Measurements from ENCODE around the gene STK38L.
A peak's percentile ranks its signal among the peaks of the same experiment; 100 is the strongest.

STK38L gene

GRCh38 chr12:27243804-27244688 is at the start of gene STK38L:
Gene STK38L, plus strand, starts transcription at chr12:27244286. Its CDS starts 53,435 bp downstream, at chr12:27297721.
- peak within 1 kb of the TSS; percentile 68 for H3K27ac ChIP-seq (ENCODE audit: low read depth, low read length)
- H3K79me2 ChIP-seq (ENCODE audit: control insufficient read depth, insufficient read depth, low read length, unreplicated experiment), result peaks cover 44% of the 10 kb centered on the region
- peak within 1 kb of the TSS; percentile 87 for H3K4me3 ChIP-seq (ENCODE audit: low read depth, low read length)
- H3K4me1 ChIP-seq (ENCODE audit: control insufficient read depth, insufficient read depth, low read length, unreplicated experiment), result peaks cover 14% of the 10 kb centered on the region
- peak within 1 kb of the TSS; percentile 99 for H2AFZ ChIP-seq (ENCODE audit: low read length, unreplicated experiment)
- no peaks in the 10 kb centered on the region for H3K27me3 ChIP-seq (ENCODE audit: insufficient read depth, low read length)
- H3K36me3 ChIP-seq (ENCODE audit: insufficient read depth, low read length), result 0 out of 2 replicates have a peak, but pooled peaks cover 3% of the 10 kb centered on the region

DNA sequence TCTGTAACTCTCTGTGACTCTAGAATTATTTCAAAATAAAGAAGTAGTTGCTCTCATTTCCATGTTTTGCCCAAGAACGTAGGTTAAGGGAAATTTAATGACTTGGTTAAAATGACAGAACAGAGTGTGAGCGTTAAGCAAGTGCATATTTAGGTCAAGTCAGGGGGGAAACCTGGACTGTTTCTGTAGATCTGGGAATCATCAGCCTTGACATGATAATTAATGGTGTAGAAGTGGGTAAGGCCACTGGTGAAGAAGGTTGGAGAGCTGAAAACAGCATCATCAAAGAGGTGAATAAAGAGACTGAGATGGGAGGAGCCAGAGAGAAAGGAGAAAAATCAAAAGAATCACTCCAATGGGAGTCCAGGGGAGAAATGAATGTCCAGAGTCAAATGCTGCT is 49.4 kb upstream of the STK38L start:
- Histone ChIP-seq H3K4me1 (ENCODE audit: control insufficient read depth, insufficient read depth, low read length, unreplicated experiment) (peaks cover 39% of the 10 kb centered on the region), H3K27ac (ENCODE audit: low read depth, low read length) (no peak overlapping the region), H2AFZ (ENCODE audit: low read length, unreplicated experiment) (no peak overlapping the region), H3K27me3 (ENCODE audit: insufficient read depth, low read length) (no peaks in the 10 kb centered on the region), H3K36me3 (ENCODE audit: insufficient read depth, low read length) (no peaks in the 10 kb centered on the region), H3K4me3 (ENCODE audit: low read depth, low read length) (no peak overlapping the region), H3K79me2 (ENCODE audit: control insufficient read depth, insufficient read depth, low read length, unreplicated experiment) (no peaks in the 10 kb centered on the region)

DNA sequence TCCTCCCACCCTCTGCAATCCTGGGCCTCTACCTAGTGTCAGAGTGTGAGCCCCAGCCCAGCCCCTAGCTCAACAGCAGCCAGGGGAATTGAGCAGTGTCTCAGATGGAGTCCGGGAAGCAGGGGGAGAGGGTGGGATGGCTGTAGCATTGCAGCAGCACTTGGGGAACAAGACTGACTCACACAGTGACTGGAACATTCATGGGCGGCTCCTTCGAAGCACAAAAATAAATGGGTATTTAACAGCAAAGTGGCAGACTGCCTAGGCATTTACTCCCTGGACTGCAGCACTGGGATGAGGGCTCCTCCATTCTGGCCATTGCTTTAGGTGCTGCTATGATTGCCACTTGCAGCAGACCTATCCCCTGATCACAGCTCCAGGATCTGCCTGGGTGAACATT is 46.0 kb upstream of the STK38L start:
- Histone ChIP-seq H3K4me3 (ENCODE audit: low read depth, low read length) (no peak overlapping the region), H2AFZ (ENCODE audit: low read length, unreplicated experiment) (peak overlapping the region; percentile 64), H3K36me3 (ENCODE audit: insufficient read depth, low read length) (no peaks in the 10 kb centered on the region), H3K79me2 (ENCODE audit: control insufficient read depth, insufficient read depth, low read length, unreplicated experiment) (no peaks in the 10 kb centered on the region), H3K4me1 (ENCODE audit: control insufficient read depth, insufficient read depth, low read length, unreplicated experiment) (peaks cover 22% of the 10 kb centered on the region), H3K27ac (ENCODE audit: low read depth, low read length) (0 out of 2 replicates have a peak overlapping the region, but pooled peaks have one; percentile 3), H3K27me3 (ENCODE audit: insufficient read depth, low read length) (no peaks in the 10 kb centered on the region)

- H3K4me3 ChIP-seq (ENCODE audit: low read depth, low read length), result no peak overlapping the region
- H3K4me1 ChIP-seq (ENCODE audit: control insufficient read depth, insufficient read depth, low read length, unreplicated experiment), result peaks cover 9% of the 10 kb centered on the region
- no peaks in the 10 kb centered on the region for H3K36me3 ChIP-seq (ENCODE audit: insufficient read depth, low read length)
- H3K27ac ChIP-seq (ENCODE audit: low read depth, low read length), result no peak overlapping the region
- no peak overlapping the region for H2AFZ ChIP-seq (ENCODE audit: low read length, unreplicated experiment)
- H3K27me3 ChIP-seq (ENCODE audit: insufficient read depth, low read length), result no peaks in the 10 kb centered on the region
- no peaks in the 10 kb centered on the region for H3K79me2 ChIP-seq (ENCODE audit: control insufficient read depth, insufficient read depth, low read length, unreplicated experiment)
These were observed 44.3 kb upstream of the STK38L start for GRCh38 chr12:27199638-27200300.

DNA sequence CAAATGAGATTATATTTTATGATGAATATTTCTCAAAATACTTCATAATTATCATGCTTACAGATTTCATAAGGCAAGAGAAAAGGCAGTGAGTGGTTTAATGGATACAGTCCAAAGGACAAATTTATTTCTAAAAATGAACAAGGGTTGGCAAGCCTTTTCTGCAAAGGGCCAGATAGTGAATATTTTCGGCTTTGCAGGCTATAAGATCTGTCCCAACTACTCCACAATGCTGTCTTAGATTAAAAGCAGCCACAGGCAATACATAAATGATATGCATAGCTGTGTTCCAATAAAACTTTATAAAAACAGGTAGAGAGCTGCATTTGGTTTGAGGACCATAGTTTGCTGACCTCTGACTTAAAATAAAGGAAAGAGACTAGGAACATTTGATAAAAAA is 42.9 kb upstream of the STK38L start:
- Histone ChIP-seq H3K27me3 (ENCODE audit: insufficient read depth, low read length) (no peaks in the 10 kb centered on the region), H2AFZ (ENCODE audit: low read length, unreplicated experiment) (no peak overlapping the region), H3K4me3 (ENCODE audit: low read depth, low read length) (no peak overlapping the region), H3K79me2 (ENCODE audit: control insufficient read depth, insufficient read depth, low read length, unreplicated experiment) (no peaks in the 10 kb centered on the region), H3K36me3 (ENCODE audit: insufficient read depth, low read length) (no peaks in the 10 kb centered on the region), H3K4me1 (ENCODE audit: control insufficient read depth, insufficient read depth, low read length, unreplicated experiment) (peaks cover 9% of the 10 kb centered on the region), H3K27ac (ENCODE audit: low read depth, low read length) (no peak overlapping the region)

DNA sequence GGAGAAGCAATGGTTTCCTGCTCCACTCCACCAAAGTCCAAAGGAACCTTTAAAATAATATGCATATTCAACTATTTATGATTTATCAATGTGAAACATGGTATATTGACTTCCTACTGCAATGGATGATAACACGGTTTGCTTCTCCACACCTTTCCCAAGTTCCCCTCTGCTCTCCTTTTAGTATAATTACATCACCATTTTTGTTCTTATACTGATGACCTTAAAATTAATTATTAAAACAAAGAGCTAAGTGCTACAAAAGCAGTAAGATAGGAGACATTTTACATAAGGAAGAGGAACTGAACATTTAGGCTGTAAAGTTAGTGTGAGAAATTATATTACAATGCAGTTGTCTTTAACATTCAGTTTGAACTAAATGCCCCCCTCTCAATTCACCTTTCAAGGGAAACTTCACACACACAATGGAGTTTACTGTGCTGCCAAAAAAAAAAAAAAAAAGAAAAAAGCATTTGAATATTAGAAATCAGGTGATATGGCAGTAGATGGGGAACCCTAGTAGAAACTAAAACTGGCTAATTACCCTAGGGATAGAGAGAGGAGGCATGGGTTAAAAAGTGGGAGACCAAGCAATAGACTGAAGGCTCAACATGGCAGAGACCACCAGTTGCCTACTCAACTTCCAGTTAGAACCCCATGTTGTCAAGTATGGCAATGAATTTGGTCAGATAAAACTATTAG is 37.1 kb upstream of the STK38L start:
- H3K27me3 ChIP-seq (ENCODE audit: insufficient read depth, low read length), result no peaks in the 10 kb centered on the region
- no peaks in the 10 kb centered on the region for H3K36me3 ChIP-seq (ENCODE audit: insufficient read depth, low read length)
- H3K4me1 ChIP-seq (ENCODE audit: control insufficient read depth, insufficient read depth, low read length, unreplicated experiment), result no peaks in the 10 kb centered on the region
- no peaks in the 10 kb centered on the region for H3K79me2 ChIP-seq (ENCODE audit: control insufficient read depth, insufficient read depth, low read length, unreplicated experiment)
- no peak overlapping the region for H3K4me3 ChIP-seq (ENCODE audit: low read depth, low read length)
- no peak overlapping the region for H3K27ac ChIP-seq (ENCODE audit: low read depth, low read length)
- H2AFZ ChIP-seq (ENCODE audit: low read length, unreplicated experiment), result no peak overlapping the region

DNA sequence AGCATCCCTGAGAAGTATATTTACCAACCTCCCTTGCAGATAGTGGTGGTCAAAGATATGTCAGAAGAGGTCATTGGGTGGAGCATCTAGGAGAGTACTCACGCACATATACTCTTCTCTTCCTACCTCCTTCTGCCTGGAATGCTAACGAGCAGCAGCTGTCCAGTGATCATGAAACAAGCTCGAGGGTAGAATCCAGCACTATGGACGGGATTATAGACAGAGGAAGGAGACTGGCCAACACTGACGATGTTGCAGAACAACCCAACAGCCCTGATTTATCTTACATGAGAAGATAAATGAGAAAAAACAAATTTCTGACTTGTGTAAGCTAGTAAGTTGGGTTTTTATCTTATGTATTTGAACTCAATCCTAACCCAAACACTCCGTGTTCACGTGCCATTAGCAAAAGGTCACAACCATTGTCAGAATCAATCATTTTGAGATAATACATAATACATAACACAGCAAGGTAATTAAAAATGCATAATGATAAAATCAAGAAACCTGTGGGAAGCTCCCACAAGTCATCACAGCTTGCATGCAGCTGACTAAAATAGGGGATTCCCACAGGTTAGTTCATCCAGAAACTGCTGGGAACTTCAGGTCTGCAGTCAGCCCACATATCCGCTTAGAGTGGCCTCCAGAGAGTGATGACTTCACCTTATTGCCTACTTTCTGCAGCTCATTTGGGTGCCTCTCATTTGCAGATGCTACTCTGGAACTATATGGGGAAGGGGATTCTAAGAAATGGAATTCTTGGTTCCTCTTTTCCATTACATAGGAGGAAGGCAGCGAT is 36.3 kb upstream of the STK38L start:
- H2AFZ ChIP-seq (ENCODE audit: low read length, unreplicated experiment), result no peak overlapping the region
- H3K79me2 ChIP-seq (ENCODE audit: control insufficient read depth, insufficient read depth, low read length, unreplicated experiment), result no peaks in the 10 kb centered on the region
- no peaks in the 10 kb centered on the region for H3K4me1 ChIP-seq (ENCODE audit: control insufficient read depth, insufficient read depth, low read length, unreplicated experiment)
- no peak overlapping the region for H3K27ac ChIP-seq (ENCODE audit: low read depth, low read length)
- H3K36me3 ChIP-seq (ENCODE audit: insufficient read depth, low read length), result no peaks in the 10 kb centered on the region
- no peak overlapping the region for H3K4me3 ChIP-seq (ENCODE audit: low read depth, low read length)
- no peaks in the 10 kb centered on the region for H3K27me3 ChIP-seq (ENCODE audit: insufficient read depth, low read length)

GRCh38 chr12:27208414-27208750 is 35.7 kb upstream of the STK38L start:
- no peaks in the 10 kb centered on the region for H3K36me3 ChIP-seq (ENCODE audit: insufficient read depth, low read length)
- H3K4me3 ChIP-seq (ENCODE audit: low read depth, low read length), result no peak overlapping the region
- no peaks in the 10 kb centered on the region for H3K79me2 ChIP-seq (ENCODE audit: control insufficient read depth, insufficient read depth, low read length, unreplicated experiment)
- no peaks in the 10 kb centered on the region for H3K4me1 ChIP-seq (ENCODE audit: control insufficient read depth, insufficient read depth, low read length, unreplicated experiment)
- no peak overlapping the region for H3K27ac ChIP-seq (ENCODE audit: low read depth, low read length)
- no peak overlapping the region for H2AFZ ChIP-seq (ENCODE audit: low read length, unreplicated experiment)
- H3K27me3 ChIP-seq (ENCODE audit: insufficient read depth, low read length), result no peaks in the 10 kb centered on the region

DNA sequence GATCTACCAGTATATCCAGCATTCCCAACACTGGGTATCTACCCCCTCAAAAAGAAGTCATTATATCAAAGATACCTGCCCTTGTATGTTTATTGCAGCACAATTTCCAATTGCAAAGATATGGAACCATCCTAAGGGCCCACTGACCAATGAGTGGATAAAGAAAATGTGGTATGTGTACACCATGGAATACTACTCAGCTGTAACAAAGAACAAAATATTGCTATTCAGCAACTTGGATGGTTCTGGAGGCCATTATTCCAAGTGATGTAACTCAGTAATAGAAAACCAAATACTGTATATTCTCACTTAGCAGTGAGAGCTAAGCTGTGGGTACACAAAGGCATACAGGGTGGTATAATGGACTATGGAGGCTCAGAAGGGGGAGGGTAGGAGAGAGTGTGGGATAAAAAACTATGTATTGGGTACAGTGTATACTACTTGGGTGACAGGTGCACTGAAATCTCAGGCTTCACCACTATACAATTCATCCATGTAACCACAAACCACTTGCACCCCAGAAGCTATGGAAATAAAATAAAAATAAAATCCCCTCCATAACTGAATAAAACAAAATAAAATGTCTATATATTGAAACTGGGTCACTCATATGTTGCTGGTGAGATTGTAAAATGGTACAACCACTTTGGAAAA is 34.7 kb upstream of the STK38L start:
- H2AFZ ChIP-seq (ENCODE audit: low read length, unreplicated experiment), result no peak overlapping the region
- no peak overlapping the region for H3K27ac ChIP-seq (ENCODE audit: low read depth, low read length)
- H3K27me3 ChIP-seq (ENCODE audit: insufficient read depth, low read length), result no peaks in the 10 kb centered on the region
- H3K4me1 ChIP-seq (ENCODE audit: control insufficient read depth, insufficient read depth, low read length, unreplicated experiment), result no peaks in the 10 kb centered on the region
- H3K36me3 ChIP-seq (ENCODE audit: insufficient read depth, low read length), result no peaks in the 10 kb centered on the region
- no peak overlapping the region for H3K4me3 ChIP-seq (ENCODE audit: low read depth, low read length)
- H3K79me2 ChIP-seq (ENCODE audit: control insufficient read depth, insufficient read depth, low read length, unreplicated experiment), result no peaks in the 10 kb centered on the region

DNA sequence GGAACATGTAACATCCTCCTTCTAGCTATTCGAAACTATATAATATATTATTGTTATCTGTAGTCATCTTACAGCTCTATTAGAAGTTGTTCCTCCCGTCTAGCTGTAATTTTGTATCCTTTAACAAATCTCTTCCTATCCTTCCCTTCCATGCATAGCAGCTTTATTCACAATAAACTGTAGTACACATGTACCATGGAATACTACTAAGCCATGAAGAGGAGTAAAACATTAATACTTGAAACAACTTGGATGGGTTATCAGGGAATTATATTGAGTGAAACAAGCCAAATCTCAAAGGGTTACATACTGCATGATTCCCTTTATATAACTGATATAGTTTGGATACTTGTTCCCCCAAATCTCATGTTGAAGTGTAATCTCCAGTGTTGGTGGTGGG is 33.9 kb upstream of the STK38L start:
- Histone ChIP-seq H3K27ac (ENCODE audit: low read depth, low read length) (no peak overlapping the region), H3K27me3 (ENCODE audit: insufficient read depth, low read length) (no peaks in the 10 kb centered on the region), H3K36me3 (ENCODE audit: insufficient read depth, low read length) (no peaks in the 10 kb centered on the region), H2AFZ (ENCODE audit: low read length, unreplicated experiment) (no peak overlapping the region), H3K79me2 (ENCODE audit: control insufficient read depth, insufficient read depth, low read length, unreplicated experiment) (no peaks in the 10 kb centered on the region), H3K4me3 (ENCODE audit: low read depth, low read length) (no peak overlapping the region), H3K4me1 (ENCODE audit: control insufficient read depth, insufficient read depth, low read length, unreplicated experiment) (no peaks in the 10 kb centered on the region)

Data from ACC112 (cell line).